HG03095 (cell line): ENCODE results near the gene RHBDL3.

ENCODE experiments used
- ATAC-seq: cut with Tn5 transposase; IDR thresholded peaks from one replicate; pipeline ENCODE4 v1.9.1; 2021; ENCODE audit warnings: moderate library complexity; ENCODE audit not compliant: unreplicated experiment

RHBDL3 gene

DNA sequence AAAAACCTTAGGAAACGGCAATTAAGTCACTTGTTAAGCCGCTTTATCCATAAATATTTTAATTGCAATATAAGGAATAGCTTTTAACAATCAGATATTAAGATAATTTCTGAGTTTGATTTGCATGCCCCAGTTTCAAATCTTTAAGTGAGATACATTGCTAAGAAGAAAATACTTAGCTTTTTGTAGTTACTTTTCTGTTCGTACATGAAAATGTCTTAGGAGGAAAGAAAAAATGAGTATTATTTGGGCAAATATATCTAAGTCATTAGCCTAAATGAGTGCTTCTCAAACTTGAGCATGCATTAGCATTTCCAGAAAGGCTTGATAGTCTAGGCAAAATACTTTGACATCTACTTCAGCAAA is 90.7 kb downstream of the RHBDL3 start:
- no peak for ATAC-seq

DNA sequence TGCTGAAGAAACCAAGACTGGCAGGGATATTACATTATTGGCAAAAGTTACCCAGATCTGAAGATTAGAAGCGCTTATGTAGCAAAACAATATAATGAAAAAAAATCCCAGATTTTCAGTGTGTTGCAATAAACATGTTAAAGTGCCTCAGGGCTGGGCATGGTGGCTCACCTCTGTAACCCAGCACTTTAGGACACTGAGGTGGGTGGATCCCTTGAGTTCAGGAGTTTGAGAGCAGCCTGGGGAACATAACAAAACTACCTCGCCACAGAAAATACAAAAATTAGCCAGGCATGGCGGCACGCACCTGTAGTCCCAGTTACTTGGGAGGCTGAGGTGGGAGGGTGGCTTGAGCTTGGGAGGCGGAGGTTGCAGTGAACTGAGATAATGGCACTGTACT is 91.1 kb downstream of the RHBDL3 start:
- ATAC-seq = no peak

DNA sequence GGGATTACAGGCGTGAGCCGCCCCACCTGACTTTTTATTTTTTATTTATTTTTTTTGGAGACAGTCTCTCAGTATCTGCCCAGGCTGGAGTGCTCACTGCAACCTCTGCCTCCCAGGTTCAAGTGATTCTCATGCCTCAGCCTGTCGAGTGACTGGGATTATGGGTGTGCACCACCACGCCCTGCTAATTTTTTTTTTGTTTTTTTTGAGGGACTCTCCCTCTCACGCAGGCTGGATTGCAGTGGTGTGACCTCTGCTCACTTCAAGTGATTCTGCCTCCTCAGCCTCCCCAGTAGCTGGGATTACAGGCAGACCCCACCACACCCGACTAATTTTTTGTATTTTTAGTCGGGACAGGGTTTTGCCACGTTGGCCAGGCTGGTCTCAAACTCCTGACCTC is 92.0 kb downstream of the RHBDL3 start:
- no peak for ATAC-seq

DNA sequence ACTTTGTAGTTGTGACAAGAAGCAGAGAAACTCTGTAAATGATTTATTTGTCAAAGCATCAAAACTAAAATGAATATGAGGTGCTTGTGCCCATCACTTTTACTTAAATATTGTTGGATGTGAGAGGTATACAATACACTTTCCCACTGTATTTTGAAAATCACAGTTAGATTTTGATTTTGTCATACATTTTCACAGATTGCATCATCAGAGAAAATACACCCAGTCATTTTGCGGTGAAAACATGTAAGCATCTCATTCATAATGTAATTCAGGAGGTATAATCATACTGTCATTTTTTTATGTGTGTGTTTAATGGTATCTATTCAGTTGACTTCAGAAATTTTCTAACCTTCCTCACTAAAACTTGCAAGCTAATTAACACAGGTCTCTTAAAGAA is 95.6 kb downstream of the RHBDL3 start:
- no peak for ATAC-seq

DNA sequence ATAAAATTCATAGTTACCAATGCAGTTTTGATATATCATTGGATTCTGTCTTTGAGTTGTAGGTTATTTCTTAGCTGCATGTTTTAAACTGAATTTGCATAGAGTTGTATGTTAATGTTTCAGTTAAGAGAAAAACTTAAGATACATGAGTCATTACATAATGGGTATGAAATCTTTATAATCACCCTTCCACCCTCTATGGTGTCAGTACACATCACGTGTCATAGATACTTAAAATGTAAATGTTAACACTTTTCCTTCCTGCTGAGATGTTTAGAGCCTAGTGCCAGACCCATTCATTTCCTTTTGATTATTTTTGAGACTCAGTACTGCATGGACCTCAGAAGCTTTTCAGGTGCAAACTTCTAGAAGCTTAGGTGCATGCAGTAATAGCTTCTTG is 104.8 kb downstream of the RHBDL3 start:
- ATAC-seq = no peak
